Measurements from ENCODE around the gene COL6A2. TPM values are rescaled to one million over a fixed set of nuclear protein-coding genes. Genes with fewer than 3 reads are reported as not detected.

Gene COL6A2
- total RNA-seq, 1 donor from 2014 or later, result 735 TPM

GRCh38 chr21:46154155-46154954 is 56.4 kb downstream of the COL6A2 start:
- DNase-seq (ENCODE audit: low spot score), result peak; percentile 86

- peak; percentile 83 for DNase-seq (ENCODE audit: low spot score)
Measured at GRCh38 chr21:46154955-46155513, 57.1 kb downstream of the COL6A2 start.

GRCh38 chr21:46155514-46156377 is 57.8 kb downstream of the COL6A2 start, which contains the start of gene FTCD:
TSS of gene FTCD (minus strand) at chr21:46155579. CDS start at chr21:46155523, 56 bp downstream.
- DNase-seq (ENCODE audit: low spot score), result peak; percentile 86

- DNase-seq (ENCODE audit: low spot score), result no peak
Measured at GRCh38 chr21:46156378-46156645, 58.4 kb downstream of the COL6A2 start.

GRCh38 chr21:46156678-46157077 is 58.8 kb downstream of the COL6A2 start:
- peak; percentile 62 for DNase-seq (ENCODE audit: low spot score)

- DNase-seq (ENCODE audit: low spot score), result peak; percentile 75
Measured at GRCh38 chr21:46157396-46157986, 59.6 kb downstream of the COL6A2 start.

GRCh38 chr21:46157987-46158451 is 60.1 kb downstream of the COL6A2 start:
- DNase-seq (ENCODE audit: low spot score), result peak; percentile 82

GRCh38 chr21:46158666-46159300 is 60.9 kb downstream of the COL6A2 start:
- DNase-seq (ENCODE audit: low spot score), result peak; percentile 81

- peak; percentile 82 for DNase-seq (ENCODE audit: low spot score)
Measured at GRCh38 chr21:46159390-46159789, 61.5 kb downstream of the COL6A2 start.

GRCh38 chr21:46159841-46160656 is 62.1 kb downstream of the COL6A2 start:
- peak; percentile 81 for DNase-seq (ENCODE audit: low spot score)

GRCh38 chr21:46160657-46160906 is 62.7 kb downstream of the COL6A2 start:
- DNase-seq (ENCODE audit: low spot score), result peak; percentile 59

- peak; percentile 75 for DNase-seq (ENCODE audit: low spot score)
Measured at GRCh38 chr21:46160907-46161632, 63.2 kb downstream of the COL6A2 start.

GRCh38 chr21:46161633-46162592 is 64.0 kb downstream of the COL6A2 start:
- peak; percentile 86 for DNase-seq (ENCODE audit: low spot score)

GRCh38 chr21:46163380-46163779 is 65.5 kb downstream of the COL6A2 start:
- DNase-seq (ENCODE audit: low spot score), result no peak

GRCh38 chr21:46165098-46165497 is 67.2 kb downstream of the COL6A2 start:
- no peak for DNase-seq (ENCODE audit: low spot score)

- peak; percentile 65 for DNase-seq (ENCODE audit: low spot score)
Measured at GRCh38 chr21:46168238-46168637, 70.3 kb downstream of the COL6A2 start.

GRCh38 chr21:46168659-46169386 is 70.9 kb downstream of the COL6A2 start:
- DNase-seq (ENCODE audit: low spot score), result peak; percentile 65

All from mesenteric fat pad (tissue), 1 donor.